NCI-H128 (cell line): ENCODE measurements around the gene TEN1.
"Not testable (repeated sequence)": the region's sequence is repeated elsewhere in the genome, so short reads cannot be mapped to it uniquely, and the experiment has no call there.

Source experiments
- DNase-seq: peaks from one replicate; lab custom pipeline; 2025; ENCODE audit not compliant: unreplicated experiment; lab: John Stamatoyannopoulos, UW

Gene TEN1

DNA sequence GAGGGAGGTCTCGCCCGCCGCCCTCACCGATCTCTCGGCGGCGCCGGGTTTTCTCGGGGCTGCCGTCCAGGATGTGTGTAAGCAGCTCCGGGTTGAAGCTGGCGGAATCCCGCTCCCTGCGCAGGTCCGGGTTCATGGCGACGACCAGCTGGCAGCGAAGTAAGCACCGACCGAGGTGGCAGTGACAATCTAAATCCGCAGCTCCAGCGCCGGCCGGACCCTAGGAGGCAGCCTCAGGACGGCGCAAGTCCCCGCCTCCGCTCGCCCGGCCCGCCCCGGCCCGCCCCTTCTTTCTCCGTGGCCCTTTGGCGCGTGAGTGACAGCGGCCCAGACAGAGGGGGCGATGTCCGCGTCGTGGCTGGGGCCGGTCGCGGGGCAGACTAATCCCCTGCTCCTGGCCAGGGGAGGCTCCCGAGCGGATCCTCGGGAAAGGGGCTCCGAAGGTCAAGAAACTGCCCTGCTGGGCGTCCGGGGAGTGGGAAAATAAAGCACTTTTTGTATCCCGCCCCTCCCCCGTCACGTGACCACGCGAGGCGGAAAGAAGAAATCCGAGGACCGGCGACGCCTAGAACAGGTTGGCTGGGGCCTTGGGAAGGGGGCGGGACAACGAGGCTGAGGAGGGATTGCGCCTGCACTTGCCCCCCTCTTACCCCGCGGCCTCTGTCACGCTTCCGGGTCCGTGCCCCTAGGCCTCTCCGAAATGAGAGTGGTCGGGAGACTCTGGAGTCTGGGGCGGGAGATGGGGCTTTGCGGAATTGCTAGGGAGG lies at the start of gene TEN1, which contains the start of gene ACOX1:
TEN1 (plus strand) TSS at position 303 of the 767 bp plus-strand sequence. CDS start 6,953 bp downstream, outside the sequence.
ACOX1 (minus strand) TSS at position 229 of the 767 bp plus-strand sequence; CDS start at position 136, 93 bp downstream.
- DNase-seq: peak; percentile 75

- DNase-seq: no peak
These were observed 48.0 kb upstream of the TEN1 start for GRCh38 chr17:75931062-75931461.

DNA sequence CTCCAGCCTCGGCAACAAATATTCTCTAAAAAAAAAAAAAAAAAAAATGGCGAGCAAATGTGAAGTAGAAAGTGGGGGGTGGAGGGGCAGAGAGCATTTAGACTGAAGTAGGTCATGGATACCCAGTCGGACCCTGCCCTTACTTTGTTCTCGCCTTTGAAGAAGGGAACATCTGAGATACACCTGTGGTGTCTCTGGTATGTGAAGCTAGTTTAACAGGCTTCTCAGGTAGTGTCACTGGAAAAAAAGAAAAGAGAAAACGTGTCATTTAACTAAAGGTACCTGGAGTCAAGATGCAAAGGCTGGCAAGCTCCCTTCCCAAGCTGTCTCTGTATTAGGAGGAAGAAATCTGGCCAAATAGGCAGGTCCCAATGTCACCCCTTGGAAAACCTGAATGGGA lies 46.2 kb upstream of the TEN1 start:
- DNase-seq: no peak

GRCh38 chr17:75933808-75934207 lies 45.2 kb upstream of the TEN1 start:
- DNase-seq: no peak

DNA sequence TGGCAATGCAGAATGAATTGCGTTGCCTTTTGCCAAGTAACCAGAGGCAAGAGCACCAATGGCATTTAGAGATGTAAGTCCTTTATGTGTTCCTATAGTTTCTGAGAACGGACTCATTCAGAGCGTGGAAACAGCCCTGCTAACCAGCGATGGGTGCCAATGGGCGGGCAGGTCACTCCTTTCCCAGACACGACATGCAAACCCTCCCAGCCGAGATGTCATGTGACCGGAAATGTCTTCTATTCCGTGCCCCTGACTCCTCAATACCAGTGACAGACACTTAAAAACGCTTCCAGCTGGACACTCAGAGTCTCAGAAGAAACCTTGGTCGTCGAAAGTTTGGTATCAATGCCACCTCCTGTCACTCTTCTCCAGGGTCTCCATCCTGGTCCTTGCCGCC lies 41.4 kb upstream of the TEN1 start:
- no peak for DNase-seq

GRCh38 chr17:75940727-75941441 lies 38.2 kb upstream of the TEN1 start, which contains the start of gene FBF1:
Gene FBF1, minus strand, starts transcription at chr17:75941042. Its CDS starts 2,893 bp downstream, at chr17:75938149.
- peak; percentile 72 for DNase-seq

- no peak for DNase-seq
These were observed 37.6 kb upstream of the TEN1 start for GRCh38 chr17:75941442-75941819.

- DNase-seq: no peak
These were observed 36.6 kb upstream of the TEN1 start for GRCh38 chr17:75942473-75942872.

DNA sequence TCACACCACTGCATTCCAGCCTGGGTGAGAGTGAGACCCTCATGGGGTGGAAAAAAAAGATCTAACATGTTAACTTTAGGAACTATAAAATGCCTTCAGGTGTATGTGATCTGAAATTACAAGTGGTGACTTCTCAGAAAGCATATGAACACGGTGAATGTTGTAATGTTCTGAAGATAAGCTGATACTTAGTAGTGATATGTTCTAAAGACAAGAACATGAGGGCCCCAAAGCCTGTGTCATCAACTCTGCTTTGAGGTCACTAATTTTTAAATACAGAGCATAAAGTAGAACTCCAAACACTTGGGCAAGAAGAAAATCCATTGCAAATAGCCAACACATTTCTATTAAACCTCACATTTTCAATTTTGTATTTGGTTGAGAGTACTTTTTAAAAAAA lies 35.5 kb upstream of the TEN1 start:
- no peak for DNase-seq

DNA sequence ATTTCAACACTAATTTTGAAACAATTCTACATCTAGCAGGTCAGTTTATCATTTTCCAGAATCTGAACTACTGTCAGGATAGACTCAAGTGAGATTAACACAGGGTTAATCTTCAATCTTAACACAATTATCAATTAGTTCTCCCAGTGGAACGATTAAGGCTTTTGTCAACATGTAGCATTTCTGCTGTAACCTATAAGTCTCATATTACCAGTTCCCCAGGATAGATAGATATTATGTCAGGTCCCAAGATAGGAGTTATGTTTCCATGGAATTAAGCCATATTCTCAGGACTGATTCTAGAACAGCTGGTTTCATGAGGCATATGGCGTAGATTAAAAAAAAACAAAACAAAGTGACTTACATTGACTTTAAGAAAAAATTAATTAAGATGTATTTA lies 33.8 kb upstream of the TEN1 start:
- DNase-seq: no peak

DNA sequence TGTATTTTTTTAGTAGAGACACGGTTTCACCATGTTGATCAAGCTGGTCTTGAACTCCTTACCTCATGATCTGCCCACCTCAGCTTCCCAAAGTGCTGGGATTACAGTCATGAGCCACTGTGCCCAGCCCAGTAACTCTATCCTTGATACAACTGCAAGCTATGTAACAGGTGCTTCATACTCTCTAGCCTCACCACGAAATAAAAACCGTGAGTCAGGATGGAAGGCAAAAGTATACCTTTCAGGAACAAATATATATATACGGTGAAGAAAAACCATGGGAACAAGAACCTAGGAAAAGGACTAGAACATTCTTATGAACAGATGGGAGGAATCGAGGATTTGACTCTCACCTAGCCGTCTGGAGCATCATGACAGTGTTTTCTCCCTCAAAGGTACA lies 28.6 kb upstream of the TEN1 start:
- no peak for DNase-seq

- DNase-seq: no peak
These were observed 28.0 kb upstream of the TEN1 start for GRCh38 chr17:75950855-75951554.

- no peak for DNase-seq
These were observed 19.8 kb upstream of the TEN1 start for GRCh38 chr17:75959051-75959838.

DNA sequence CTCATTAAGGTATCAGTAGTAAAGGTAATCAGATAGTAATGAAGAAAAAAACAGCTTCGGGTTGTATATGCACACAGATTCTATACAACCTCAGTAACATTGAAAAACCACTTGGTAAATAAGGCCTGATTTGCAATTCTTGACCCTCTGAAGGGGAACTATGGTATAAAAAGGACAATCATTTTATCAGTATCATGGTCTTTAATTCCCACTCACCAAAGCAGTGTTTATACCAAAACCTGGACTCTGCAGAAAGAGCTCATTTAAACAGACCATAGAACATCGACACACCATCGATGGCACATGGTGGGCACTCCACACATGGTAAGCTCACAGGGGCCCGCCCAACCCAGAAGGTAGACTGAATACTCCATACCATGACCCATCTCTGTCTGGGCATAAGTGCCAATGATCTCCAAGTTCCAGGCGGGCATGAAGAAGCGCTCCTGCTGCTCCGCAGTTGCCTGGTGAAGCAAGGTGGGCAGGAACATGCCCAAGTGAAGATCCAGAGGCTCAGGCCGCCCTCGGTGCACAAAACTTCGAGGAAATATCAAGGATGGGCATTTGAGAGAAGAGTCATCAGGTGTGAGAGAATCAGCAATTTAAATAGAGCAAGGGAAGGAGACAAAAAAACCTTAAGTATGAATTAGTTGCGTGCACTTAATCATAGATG lies 19.1 kb upstream of the TEN1 start:
- DNase-seq: no peak

DNA sequence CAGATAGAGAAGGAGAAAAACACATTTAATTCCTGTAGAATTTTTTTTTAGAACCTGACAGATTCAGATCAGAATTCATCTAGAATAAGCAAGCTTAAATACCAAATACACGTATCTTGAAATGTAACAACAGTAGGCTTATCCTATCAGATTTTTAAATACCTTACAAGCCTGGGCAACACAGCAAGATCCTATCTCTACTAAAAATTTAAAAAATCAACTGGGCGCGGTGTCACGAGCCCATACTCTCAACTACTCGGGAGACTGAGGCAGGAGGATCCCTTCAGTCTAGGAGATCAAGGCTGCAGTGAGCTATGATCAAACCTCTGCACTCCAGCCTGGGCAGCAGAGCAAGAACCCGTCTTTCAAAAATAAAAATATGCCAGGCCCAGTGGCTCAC lies 13.6 kb upstream of the TEN1 start:
- DNase-seq: no peak

DNA sequence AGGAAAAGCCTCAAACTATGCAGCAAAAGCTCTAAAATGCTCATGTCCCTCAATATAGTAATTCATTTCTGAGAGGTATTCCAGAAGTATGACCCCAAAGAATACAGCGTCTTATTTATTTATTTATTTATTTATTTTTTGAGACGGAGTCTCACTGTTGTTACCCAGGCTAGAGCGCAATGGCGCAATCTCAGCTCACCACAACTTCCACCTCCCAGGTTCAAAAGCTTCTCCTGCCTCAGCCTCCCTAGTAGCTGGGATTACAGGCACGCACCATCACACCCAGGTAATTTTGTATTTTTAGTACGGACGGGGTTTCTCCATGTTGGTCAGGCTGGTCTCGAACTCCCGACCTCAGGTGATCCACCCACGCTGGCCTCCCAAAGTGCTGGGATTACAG lies 10.0 kb upstream of the TEN1 start:
- not testable (repeated sequence) for DNase-seq

- no peak for DNase-seq
These were observed 9.0 kb upstream of the TEN1 start for GRCh38 chr17:75970011-75970523.

DNA sequence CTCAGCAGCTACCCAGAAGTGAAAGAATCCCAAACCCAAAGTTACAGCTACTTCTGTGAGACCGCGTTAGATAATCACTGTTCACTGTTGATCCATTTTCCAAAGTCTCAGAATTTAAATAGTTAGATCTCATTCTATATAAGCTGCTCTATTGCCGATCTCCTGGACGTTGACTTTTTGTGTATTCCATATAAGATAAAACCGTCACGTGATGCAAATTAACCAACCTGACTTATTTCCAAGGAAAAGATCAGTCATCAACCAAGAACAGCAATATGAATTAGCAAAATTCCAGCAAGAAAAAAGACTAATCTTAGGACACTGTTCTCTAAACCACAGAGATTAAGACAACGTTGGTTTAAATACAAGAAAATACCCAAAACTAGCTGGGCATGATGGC lies 8.4 kb upstream of the TEN1 start:
- no peak for DNase-seq

DNA sequence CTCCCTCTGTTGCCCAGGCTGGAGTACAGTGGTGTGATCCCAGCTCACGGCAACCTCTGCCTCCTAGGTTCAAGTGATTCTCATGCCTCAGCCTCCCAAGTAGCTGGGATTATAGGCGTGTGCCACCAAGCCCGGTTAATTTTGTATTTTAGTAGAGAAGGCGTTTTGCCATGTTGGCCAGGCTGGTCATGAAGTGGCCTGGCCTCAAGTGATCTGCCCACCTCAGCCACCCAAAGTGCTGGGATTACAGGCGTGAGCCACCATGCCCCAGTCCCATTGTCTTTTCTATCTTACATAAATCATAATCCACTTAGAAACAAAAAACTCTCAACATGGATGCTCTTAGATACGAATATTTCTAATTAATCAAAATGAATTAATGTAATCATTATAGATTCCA lies 3.9 kb upstream of the TEN1 start:
- not testable (repeated sequence) for DNase-seq

DNA sequence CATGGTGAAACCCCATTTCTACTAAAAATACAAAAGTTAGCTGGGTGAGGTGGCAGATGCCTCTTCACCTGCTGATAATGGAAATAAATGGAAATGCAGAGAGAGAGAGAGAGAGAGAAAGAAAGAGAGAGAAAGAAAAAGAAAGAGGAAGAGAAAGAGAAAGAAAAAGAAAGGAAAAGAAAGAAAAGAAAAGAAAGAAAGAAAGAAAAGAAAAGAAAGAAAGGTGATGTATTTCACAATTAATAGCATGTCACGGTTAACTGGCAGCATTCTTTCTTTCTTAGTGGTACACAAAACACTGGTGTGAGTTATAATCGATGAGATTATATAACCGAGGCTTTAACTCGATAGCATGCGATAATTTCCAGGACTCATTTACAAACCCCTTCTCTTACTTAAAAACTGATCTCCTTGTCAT lies 3.3 kb upstream of the TEN1 start:
- DNase-seq: no peak
